LNCaP clone FGC (cell line): ENCODE results near the gene TEAD1.

Experiments
- DNase-seq: peaks from one replicate; pipeline ENCODE4 v3.0.0-alpha.2; 2011; ENCODE audit warnings: low read depth
- H3K4me3 ChIP-seq: 2 replicates; pipeline ENCODE4 v1.5.1; 2011; ENCODE audit warnings: mild to moderate bottlenecking, low read depth, low read length, control low read depth
- TF ChIP-seq, protein P1 (sequence below): IDR thresholded peaks from 2 replicates; pipeline ENCODE4 v1.5.1; 2012; ENCODE audit warnings: mild to moderate bottlenecking; ENCODE audit not compliant: control insufficient read depth, insufficient read depth; ENCODE audit errors: extremely low read depth

Gene TEAD1

GRCh38 chr11:12853325-12853651 lies 179.1 kb downstream of the TEAD1 start:
- TF ChIP-seq, protein P1, sequence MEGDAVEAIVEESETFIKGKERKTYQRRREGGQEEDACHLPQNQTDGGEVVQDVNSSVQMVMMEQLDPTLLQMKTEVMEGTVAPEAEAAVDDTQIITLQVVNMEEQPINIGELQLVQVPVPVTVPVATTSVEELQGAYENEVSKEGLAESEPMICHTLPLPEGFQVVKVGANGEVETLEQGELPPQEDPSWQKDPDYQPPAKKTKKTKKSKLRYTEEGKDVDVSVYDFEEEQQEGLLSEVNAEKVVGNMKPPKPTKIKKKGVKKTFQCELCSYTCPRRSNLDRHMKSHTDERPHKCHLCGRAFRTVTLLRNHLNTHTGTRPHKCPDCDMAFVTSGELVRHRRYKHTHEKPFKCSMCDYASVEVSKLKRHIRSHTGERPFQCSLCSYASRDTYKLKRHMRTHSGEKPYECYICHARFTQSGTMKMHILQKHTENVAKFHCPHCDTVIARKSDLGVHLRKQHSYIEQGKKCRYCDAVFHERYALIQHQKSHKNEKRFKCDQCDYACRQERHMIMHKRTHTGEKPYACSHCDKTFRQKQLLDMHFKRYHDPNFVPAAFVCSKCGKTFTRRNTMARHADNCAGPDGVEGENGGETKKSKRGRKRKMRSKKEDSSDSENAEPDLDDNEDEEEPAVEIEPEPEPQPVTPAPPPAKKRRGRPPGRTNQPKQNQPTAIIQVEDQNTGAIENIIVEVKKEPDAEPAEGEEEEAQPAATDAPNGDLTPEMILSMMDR = no peak
- no peak overlapping the region for H3K4me3 ChIP-seq

GRCh38 chr11:12853652-12854296 lies 179.6 kb downstream of the TEAD1 start:
- DNase-seq = peak; percentile 61
- H3K4me3 ChIP-seq = no peak overlapping the region
- TF ChIP-seq, protein P1 = no peak

More at GRCh38 chr11:12853325-12853651, 179.1 kb downstream of the TEAD1 start:
- DNase-seq = no peak

DNA sequence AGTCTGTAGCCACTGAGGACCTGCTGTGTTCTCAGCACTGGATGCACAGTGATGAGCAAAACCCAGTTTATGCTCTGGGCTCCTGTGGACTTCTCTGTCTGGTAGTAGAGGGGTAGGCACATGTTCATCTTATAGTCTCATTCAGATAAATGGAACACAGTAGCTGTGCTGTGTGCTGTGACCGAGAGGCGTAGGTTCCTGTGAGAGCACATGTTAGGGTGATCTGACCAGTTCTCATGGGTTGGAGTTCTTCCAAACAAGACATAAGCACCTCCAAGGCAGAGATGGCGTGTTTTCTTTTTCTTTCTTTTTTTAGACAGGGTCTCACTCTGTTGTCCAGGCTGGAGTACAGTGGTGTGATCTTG lies 180.1 kb downstream of the TEAD1 start:
- no peak overlapping the region for H3K4me3 ChIP-seq
- TF ChIP-seq, protein P1 = no peak
- no peak for DNase-seq

GRCh38 chr11:12854829-12855228 lies 180.6 kb downstream of the TEAD1 start:
- H3K4me3 ChIP-seq = no peak overlapping the region
- no peak for DNase-seq
- TF ChIP-seq, protein P1 = no peak

GRCh38 chr11:12856338-12856737 lies 182.1 kb downstream of the TEAD1 start:
- TF ChIP-seq, protein P1 = no peak
- DNase-seq = no peak
- H3K4me3 ChIP-seq = no peak overlapping the region

- no peak overlapping the region for H3K4me3 ChIP-seq
- TF ChIP-seq, protein P1 = no peak
- DNase-seq = no peak
Observed at GRCh38 chr11:12857572-12857971, 183.4 kb downstream of the TEAD1 start.

DNA sequence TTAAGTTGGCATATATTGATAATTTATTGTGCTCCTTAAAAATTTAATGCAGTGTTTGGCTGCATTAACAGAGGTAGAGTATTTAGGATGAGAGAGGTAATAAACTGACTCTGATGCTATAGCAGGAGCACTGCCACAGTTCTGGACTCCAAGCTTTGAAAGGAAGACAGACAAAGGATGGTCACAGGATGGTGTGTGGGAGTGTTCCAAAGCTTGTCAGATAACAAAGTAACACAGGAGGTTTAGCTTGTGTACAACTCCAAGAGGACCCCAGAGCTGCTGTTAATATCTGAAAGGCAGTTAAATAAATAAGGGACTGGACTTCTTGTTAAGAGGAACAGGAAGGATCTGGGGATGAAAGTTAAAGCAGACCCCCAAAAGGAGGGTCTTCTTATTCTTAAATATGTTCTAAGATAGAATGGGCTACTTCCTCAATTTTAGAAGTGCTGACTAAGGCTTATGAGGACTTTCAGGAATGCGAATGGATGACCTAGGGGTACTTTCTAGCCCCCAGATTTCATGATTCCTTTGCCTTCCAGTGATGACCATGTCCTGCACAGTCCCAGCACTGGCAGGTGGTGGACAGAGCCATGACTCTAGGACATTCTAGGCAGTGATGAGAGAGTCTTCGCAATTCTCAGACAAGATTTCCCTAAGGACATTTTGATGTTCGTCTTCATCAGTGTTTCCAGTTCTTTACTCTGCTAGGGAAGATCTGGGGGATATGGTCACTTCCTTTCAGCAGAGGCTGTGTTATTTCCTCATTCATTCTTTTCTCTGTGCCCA lies 185.8 kb downstream of the TEAD1 start:
- TF ChIP-seq, protein P1 = no peak
- no peak overlapping the region for H3K4me3 ChIP-seq
- DNase-seq = no peak
